ENCODE data around the gene VWF. TPM values are rescaled to one million over a fixed set of nuclear protein-coding genes. Genes with fewer than 3 reads are reported as not detected.

VWF gene
- total and polyA plus RNA-seq, 12 donors, result 104 to 480 (median 253) TPM

DNA sequence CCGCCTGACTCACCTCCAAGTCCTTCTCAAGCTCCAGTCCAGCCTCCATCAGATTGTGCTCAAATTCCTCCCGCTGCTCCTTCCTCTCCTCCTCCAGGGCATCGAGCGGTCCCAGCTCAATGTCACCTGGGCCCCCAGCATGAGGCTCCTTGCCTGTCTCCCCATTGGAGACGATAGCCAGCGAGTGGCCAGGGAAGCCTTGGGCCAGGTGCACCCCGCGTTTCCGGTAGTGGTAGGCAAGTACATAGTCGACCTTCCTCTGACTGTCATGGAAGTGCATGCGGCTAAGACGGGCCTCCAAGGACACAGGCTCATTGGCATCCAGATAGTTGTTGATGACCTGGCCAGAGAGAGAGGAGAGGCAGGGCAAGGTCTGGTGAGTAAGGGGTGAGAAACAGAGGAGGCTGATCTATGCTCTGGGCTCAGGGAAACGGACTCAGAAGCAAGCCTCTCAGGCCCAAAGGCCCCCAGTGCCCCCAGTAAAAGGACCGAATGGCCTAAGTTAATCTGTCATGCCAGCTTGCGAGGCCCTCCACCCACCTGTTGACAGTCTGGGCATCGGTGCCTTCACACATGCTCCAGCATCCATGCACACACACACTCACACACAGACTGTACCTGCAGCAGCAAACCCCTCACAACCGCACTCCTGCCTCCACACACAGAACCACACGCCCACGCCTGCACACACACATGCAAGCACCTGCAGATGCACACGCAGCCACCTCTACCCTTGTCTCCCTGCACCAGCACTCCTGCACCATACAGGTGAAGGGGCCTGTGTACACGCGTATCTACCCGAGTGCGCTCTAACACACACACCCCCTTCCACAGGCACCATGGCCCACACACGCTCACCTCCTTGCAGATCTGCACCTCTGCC is 203.2 kb downstream of the VWF start:
- no peaks in the 10 kb centered on the region for H3K4me1 ChIP-seq
- H3K9me3 ChIP-seq, result no peaks in the 10 kb centered on the region
- no peak overlapping the region for H3K4me3 ChIP-seq
- peaks cover 0 to 11% (median 0%) of the 10 kb centered on the region in 7 donors for H3K27me3 ChIP-seq
- 96% methylated on average over 25 of the region's 25 CpGs for whole genome bisulfite sequencing, 2 donors
- peak in 1 of 8 donors; percentile 5 for ATAC-seq
- DNase-seq, result no peak
- intact Hi-C loops (cut with DNase I), result no loop called here
- no peak overlapping the region for H3K27ac ChIP-seq
- TF ChIP-seq CTCF (IDR thresholded peaks at IDR 0.05), result no peak
- peaks cover 0 to 76% (median 0%) of the 10 kb centered on the region in 9 donors for H3K36me3 ChIP-seq

- no peak for DNase-seq
- TF ChIP-seq CTCF (IDR thresholded peaks at IDR 0.05), result no peak
- 78 to 84% methylated on average over 9 of the region's 9 CpGs for WGBS, 2 donors
- Histone ChIP-seq H3K4me3 (no peak overlapping the region), H3K36me3 (peaks cover 0 to 81% (median 0%) of the 10 kb centered on the region in 9 donors), H3K27ac (no peak overlapping the region), H3K27me3 (peaks cover 0 to 9% (median 0%) of the 10 kb centered on the region in 7 donors), H3K4me1 (no peaks in the 10 kb centered on the region), H3K9me3 (no peaks in the 10 kb centered on the region)
- intact Hi-C loops (cut with DNase I), result no loop called here
- peak in 2 of 8 donors; percentile 16 to 37 for ATAC-seq
These were observed 207.6 kb downstream of the VWF start for GRCh38 chr12:5916785-5917290.

DNA sequence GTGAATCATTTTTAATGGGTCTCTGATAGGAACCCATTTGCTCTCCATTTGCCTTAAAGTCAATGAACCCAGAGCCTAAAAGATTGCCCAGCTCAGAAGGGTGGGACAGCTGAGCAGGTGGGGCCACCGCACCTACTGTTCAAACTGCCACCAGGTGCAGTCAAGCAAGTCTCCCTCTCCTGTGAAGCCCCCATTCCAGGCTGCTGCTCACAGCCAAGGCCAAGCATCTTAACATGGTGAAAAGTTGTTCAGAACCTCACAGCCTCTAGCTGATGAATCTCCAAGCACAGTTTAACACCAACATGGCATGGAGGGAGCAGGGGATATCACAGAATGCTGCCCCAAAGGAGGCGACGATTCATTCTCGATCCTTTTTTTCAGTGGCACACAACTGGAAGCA is 209.0 kb downstream of the VWF start:
- Histone ChIP-seq H3K36me3 (peaks cover 0 to 83% (median 0%) of the 10 kb centered on the region in 9 donors), H3K27ac (no peak overlapping the region), H3K9me3 (no peaks in the 10 kb centered on the region), H3K27me3 (peaks cover 0 to 20% (median 6%) of the 10 kb centered on the region in 7 donors), H3K4me1 (no peaks in the 10 kb centered on the region), H3K4me3 (no peak overlapping the region)
- 81 to 94% methylated on average over 4 of the region's 4 CpGs for whole genome bisulfite sequencing, 2 donors
- TF ChIP-seq CTCF (IDR thresholded peaks at IDR 0.05), result no peak
- DNase-seq (no peak), ATAC-seq (no peak)
- intact Hi-C loops (cut with DNase I), result no loop called here

DNA sequence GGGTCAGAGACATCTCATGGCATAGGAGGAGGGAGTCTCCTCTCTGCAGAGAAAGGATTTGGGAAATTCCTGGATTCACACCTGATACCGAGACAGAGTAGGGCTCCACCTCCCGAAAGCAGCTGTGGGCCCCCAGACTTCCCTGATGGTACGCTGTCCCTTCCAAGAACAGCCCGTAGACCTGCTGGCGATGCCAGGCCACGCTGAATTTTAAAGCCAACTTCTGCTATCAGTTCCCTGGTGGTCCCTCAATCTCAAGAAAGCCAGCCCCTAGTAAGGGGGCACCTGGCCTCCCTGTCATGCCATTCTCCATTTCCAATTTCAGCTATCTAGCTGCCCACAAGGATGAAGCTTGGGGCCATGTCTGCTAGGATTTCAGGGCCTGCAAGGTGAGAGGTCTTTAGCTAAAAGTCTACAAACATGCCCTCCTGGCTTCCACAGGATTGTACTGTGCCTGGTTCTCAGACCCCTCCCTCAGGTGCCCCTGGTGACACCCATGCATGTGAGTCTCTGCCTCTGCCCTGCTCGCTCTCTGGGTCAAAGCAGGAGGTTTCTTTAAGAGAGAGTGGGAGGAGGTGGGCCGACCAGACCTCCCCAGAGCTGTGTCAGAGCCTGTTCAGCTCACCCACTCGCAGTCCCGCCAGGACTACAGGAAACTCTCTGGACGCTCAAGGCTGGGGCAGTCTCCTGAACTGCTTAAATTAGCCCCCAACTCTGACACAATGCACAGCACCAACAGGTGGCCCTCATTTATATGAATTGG is 209.9 kb downstream of the VWF start:
- TF ChIP-seq CTCF (IDR thresholded peaks at IDR 0.05), result no peak
- peaks cover 0 to 77% (median 0%) of the 10 kb centered on the region in 9 donors for H3K36me3 ChIP-seq

More for the DNA sequence above, 209.9 kb downstream of the VWF start:
- intact Hi-C loops (cut with DNase I), result no loop called here
- Histone ChIP-seq H3K27ac (no peak overlapping the region), H3K4me1 (no peaks in the 10 kb centered on the region), H3K27me3 (peaks cover 0 to 20% (median 6%) of the 10 kb centered on the region in 7 donors), H3K9me3 (no peaks in the 10 kb centered on the region), H3K4me3 (no peak overlapping the region)
- ATAC-seq (peak in 1 of 8 donors; percentile 39), DNase-seq (no peak)
- WGBS, 2 donors, result 72 to 79% methylated on average over 11 of the region's 11 CpGs
